22Rv1 (cell line): Measurements from ENCODE around the gene CAMK1D.

Experiments
- CTCF ChIP-seq: fragments of 450-650 bp; IDR thresholded peaks from 2 replicates; pipeline ENCODE4 v1.5.1; 2017; ENCODE audit warnings: mild to moderate bottlenecking
- ZFX ChIP-seq: fragments of 450-650 bp; IDR thresholded peaks from 2 replicates; pipeline ENCODE4 v1.6.1; 2017; ENCODE audit warnings: antibody characterized with exemption, borderline replicate concordance

- no peak for TF ChIP-seq CTCF
- TF ChIP-seq ZFX: no peak
Observed at GRCh38 chr10:12875100-12875499, 525.8 kb downstream of the CAMK1D start.
